G401 (cell line): ENCODE data around the gene ZNF217. TPM values are rescaled to one million over a fixed set of nuclear protein-coding genes. Genes with fewer than 3 reads are reported as not detected.
"Not testable (repeated sequence)": the region's sequence is repeated elsewhere in the genome, so short reads cannot be mapped to it uniquely, and the experiment has no call there.

Source experiments
- DNase-seq: peaks from one replicate; pipeline ENCODE4 v3.0.0-alpha.2; 2015; ENCODE audit warnings: low spot score
- in situ Hi-C: cut with HindIII; loops from 2 replicates; pipeline ENCODE4 v1.10.0; 2016; ENCODE audit warnings: low sequenced_read_pairs, mixed read lengths
- total RNA-seq: library from RNA; depleted of rRNA; stranded (reverse); fragments of >200 nt; shearing (Covaris generic); gene quantifications from 2 replicates; pipeline ENCODE4 v1.2.3, GENCODE V29; 2014

The ZNF217 gene
- total RNA-seq, 1 experiment from 2014 or later = 79.3 TPM

DNA sequence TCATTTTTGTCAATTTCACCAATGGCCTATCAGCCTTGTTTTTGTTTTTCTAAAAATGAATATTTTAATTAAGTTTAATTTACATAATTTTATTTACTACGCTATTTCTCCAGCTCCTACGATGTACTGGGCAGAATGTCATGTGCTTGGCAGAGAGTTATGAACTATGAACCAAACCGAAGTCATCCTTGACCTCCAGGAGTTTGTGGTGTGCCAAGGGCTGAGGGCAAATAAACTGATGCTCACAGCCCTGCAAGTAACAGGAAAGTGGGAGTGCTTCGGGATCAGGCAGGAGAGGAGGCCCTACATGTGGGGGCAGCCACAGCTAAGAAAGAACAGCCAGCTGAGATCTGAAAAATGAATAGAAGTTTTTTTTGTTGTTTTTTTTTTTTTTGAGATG lies 38.6 kb downstream of the ZNF217 start:
- DNase-seq = no peak
- in situ Hi-C loops = no loop called here

GRCh38 chr20:53552572-53552893 lies 41.1 kb downstream of the ZNF217 start:
- in situ Hi-C loops, DNase-seq: not testable (repeated sequence)

- not testable (repeated sequence) for DNase-seq
These were observed 41.7 kb downstream of the ZNF217 start for GRCh38 chr20:53551719-53552571.

DNA sequence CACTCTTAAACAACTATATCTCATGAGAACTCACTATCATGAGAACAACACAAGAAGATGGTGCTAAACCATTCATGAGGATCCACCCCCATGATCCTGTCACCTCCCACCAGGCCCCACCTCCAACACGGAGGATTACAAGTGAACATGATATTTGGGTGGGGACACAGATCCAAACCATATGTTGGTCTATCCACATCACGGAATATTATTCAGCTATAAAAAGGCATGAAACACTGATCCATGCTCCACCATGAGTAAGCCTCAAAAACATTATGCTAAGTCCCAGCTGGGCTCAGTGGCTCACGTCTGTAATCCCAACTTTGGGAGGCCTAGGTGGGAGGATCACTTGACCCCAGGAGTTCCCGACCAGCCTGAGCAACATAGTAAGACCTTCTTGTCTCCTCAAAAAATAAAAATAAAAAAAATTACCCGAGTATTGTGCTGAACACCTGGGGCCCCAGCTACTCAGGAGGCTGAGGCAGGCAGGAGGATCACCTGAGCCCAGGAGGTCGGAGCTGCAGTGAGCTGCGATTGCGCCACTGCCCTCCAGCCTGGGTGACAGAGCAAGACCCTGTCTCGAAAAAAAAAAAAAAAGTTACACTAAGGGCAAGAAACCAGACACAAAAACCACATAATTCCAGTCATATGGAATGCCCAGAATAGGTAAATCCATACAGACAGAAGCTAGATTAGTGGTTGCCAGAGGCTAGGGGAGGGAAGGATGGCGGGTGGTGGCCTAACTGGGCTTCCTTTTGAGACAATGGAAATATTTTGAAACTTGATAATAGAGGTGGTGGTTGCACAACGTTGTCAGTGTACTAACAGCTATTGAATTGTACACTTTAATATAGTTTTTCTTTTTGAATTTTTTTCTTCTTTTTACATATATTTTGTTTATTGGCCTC lies 43.1 kb downstream of the ZNF217 start:
- no peak for DNase-seq
- in situ Hi-C loops = no loop called here

More at GRCh38 chr20:53551719-53552571, 41.7 kb downstream of the ZNF217 start:
- in situ Hi-C loops = not testable (repeated sequence)

DNA sequence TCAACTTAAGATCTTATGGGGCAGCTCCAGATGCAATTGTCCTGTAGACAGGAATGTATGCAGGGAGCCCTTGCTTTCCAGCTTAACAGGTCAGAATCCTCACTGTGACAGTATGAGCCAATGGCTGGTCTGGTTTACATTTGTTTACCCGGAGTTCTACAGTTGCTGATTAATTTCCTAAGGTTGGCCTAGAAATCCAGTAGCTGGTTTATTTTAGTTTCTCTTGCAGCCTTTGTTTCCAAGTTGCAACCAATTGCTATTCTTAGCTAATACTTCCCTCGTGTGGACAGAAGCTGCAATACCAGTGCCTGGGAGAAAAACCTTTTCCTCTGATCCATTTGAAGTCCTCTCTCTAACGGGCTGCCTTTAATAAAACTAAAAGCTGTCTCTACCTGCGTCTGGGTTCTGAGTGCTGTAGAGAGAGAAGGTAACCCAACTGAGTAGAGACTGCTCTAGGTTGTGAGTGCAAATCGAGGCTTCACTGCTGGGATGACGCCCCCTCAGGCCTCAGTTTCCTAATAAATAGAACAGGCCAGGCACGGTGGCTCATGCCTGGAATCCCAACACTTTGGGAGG lies 45.9 kb downstream of the ZNF217 start:
- DNase-seq = peak; percentile 47
- in situ Hi-C loops = no loop called here

DNA sequence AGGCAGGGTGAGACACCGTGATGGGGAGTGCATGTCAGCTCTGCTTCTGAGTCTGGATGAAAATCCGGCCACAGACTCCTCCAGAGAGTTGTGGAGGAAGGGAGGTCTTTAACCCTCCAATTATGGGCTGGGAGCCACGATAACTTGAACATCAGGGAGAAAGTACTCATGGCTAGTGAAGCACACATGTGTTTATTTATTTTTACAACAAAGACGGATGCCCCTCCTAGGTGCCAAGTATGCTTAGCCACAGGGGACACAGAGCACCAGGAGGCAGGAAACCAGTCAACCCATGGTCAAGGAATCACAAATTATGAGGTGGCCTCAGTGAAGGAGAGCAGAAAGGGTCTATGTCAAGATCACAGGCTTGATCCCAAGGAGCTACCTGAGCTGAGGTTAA lies 54.1 kb downstream of the ZNF217 start:
- no peak for DNase-seq
- in situ Hi-C loops = no loop called here

DNA sequence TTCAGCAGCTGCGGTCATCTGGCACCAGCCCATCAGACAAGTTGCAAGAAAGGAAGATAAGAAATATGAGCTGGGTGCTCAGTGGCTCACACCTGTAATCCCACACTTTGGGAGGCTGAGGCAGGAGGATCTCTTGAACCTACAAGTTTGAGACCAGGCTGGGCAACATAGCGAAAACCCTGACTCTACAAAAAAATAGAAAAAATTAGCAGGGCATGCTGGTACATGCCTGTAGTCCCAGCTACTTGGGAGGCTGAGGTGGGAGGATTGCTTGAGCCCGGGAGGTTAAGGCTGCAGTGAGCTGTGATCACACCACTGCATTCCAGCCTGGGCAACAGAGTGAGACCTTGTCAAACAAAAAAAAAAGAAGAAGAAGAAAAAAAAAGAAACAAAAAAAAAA lies 57.3 kb downstream of the ZNF217 start:
- in situ Hi-C loops = not testable (repeated sequence)

DNA sequence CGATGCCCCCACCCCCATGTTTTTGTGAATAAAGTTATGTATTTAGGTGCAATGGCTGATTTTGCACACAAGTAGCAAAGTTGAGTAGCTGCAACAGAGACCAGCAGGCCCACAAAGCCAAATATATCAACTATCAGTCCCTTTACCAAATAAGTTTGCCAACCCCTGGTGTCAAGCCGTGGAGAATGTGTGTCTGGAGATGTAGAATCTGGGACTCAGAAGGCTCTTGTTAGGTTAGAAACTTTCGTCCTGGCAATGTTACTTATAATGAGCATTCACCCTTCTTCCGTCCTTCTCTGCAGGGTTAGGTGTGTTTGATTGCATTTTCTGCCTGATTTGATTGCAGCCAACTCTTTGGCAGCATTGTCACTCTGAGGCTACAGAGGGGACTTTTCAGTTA lies 57.8 kb downstream of the ZNF217 start:
- in situ Hi-C loops = no loop called here

More for the DNA sequence above, 57.3 kb downstream of the ZNF217 start:
- DNase-seq = not testable (repeated sequence)

GRCh38 chr20:53534037-53534436 lies 59.6 kb downstream of the ZNF217 start:
- in situ Hi-C loops = no loop called here
- no peak for DNase-seq

More for the DNA sequence above, 57.8 kb downstream of the ZNF217 start:
- no peak for DNase-seq

- in situ Hi-C loops = no loop called here
- DNase-seq = no peak
These were observed 60.1 kb downstream of the ZNF217 start for GRCh38 chr20:53533500-53533899.

GRCh38 chr20:53532654-53533312 lies 60.9 kb downstream of the ZNF217 start:
- DNase-seq, in situ Hi-C loops: not testable (repeated sequence)

DNA sequence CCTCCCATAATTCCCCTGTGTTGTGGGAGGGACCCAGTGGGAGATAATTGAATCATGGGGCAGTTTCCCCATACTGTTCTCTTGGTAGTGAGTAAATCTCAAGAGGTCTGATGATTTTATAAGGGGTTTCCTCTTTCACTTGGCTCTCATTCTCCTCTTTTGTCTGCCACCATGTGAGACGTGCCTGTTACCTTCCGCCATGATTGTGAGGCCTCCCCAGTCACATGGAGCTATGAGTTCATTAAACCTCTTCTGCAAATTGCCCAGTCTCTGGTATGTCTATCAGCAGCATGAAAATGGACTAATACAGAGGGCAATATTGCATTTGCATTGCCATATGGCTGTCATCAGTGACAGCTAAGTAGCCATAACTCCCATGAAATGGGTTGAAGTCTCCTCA lies 63.2 kb downstream of the ZNF217 start:
- DNase-seq = no peak
- in situ Hi-C loops = no loop called here

GRCh38 chr20:53529658-53530057 lies 64.0 kb downstream of the ZNF217 start:
- in situ Hi-C loops = no loop called here
- DNase-seq = no peak

DNA sequence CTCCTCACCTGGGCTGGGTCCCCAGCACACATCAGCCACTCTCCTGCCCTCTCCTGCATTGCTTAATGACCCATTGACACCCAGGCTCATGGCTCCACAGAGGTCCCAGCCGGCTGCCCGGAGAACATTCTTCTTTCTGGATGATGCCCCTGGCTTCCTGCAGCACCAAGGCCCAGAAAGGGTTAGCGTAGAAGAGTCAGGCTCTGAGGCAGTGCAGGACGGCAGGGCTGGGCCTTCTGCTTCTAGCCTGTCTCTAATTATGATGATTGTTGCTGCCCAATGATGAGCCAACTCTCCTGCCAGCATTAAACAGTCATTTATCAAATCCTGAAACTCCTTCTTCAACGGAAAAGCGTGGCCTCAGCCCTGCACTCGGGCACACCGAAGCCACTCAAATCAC lies 66.4 kb downstream of the ZNF217 start:
- DNase-seq = no peak
- in situ Hi-C loops = no loop called here

- in situ Hi-C loops = no loop called here
- DNase-seq = no peak
These were observed 68.9 kb downstream of the ZNF217 start for GRCh38 chr20:53524589-53525312.

GRCh38 chr20:53523615-53524014 lies 70.0 kb downstream of the ZNF217 start:
- not testable (repeated sequence) for DNase-seq

GRCh38 chr20:53522696-53523095 lies 70.9 kb downstream of the ZNF217 start:
- in situ Hi-C loops = no loop called here
- DNase-seq = no peak

More at GRCh38 chr20:53523615-53524014, 70.0 kb downstream of the ZNF217 start:
- in situ Hi-C loops = not testable (repeated sequence)

- in situ Hi-C loops = no loop called here
- no peak for DNase-seq
These were observed 71.6 kb downstream of the ZNF217 start for GRCh38 chr20:53522026-53522425.

GRCh38 chr20:53521421-53521820 lies 72.2 kb downstream of the ZNF217 start:
- in situ Hi-C loops, DNase-seq: not testable (repeated sequence)
